Activated CD4-positive, CD25-positive, alpha-beta regulatory T cell treated with anti-CD3 and anti-CD28 coated beads, Interleukin-2, amount 50 U/mL, for 16 hours (primary cell): Measurements from ENCODE around the gene PITX1.

ENCODE experiments used
- DNase-seq: peaks from one replicate; pipeline ENCODE4 v3.0.0-alpha.2; 2020; ENCODE audit warnings: low read depth, low spot score

Gene PITX1

DNA sequence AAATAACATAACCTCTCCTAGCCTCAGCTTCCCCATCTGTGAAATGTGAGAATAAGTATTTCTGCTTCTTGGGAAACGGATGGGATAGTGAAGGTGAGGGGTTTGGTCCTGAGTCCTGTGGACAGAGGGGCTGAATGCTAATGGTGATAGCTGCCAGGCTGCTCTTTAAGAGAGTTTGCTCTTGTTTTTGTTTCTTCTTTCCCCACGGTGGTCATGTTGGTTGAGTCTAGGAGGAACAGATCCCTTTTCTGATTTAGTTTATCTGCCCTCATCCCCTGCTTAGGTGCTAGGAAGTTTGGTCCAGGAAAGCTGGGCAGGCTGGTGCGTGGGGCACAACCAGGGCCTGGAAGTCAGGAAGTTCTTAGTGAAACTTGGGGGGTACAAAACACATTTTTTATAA, 7.7 kb upstream of the PITX1 start:
- no peak for DNase-seq

DNA sequence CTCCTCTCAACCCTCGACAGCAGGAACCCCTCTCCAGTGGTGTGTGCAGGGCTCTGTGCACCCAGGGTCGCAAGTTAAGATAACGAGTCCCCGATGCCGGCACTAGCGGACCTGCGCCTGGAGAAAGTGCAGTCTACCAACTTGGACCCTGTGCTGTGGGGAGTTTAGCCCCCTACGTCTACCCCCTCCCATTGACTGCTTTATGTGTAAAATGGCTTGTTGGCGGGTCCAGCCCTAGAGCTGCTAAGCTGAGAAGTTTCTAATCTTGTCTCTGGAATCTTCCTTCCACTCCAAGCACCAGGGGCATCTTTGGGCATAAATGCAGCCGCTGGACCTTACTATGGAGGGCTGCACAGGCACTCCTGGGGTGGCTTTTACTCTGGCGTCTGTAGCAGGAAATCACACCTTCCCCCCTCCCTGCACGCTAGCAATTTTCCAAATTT, 7.1 kb upstream of the PITX1 start:
- DNase-seq: no peak

DNA sequence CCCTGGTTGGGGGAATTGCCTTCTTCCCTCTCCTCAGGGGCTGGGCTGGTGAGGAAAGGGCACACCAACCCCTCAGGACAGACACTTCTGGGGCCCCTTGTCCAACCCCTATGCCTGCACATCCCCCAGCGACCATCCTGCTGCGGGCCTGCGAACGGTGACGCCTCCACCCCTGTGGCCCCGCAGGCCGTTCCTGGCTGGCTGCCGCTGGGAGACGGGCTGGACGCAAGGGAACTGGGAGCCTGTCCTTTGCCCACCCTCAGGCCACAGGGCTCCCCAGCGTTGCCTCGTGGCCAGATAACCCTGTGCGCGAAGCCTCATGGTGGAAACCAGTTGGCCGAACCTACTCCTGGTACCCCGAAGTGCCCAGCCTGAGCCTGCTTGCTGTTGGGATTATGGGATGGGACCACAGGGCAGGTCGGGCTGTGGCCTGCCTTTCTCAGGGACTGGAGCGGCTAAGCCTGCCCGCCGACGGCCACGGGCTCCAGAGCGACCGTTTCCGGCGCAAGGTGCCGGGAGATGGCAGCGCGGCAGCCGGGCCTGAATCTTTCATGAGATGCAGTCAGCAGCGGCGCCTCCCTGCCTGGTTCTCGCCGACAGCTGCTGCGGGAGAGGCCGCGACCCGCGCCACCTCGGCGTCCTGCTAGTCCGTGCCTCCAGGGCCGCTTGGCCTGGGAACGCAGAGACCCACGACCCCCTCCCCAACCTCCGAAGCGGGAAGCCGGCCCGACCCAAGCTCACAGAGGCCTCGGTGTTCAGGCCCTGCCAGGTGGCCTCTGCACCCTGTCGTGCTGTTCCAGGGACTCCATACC, 6.5 kb upstream of the PITX1 start:
- no peak for DNase-seq

DNA sequence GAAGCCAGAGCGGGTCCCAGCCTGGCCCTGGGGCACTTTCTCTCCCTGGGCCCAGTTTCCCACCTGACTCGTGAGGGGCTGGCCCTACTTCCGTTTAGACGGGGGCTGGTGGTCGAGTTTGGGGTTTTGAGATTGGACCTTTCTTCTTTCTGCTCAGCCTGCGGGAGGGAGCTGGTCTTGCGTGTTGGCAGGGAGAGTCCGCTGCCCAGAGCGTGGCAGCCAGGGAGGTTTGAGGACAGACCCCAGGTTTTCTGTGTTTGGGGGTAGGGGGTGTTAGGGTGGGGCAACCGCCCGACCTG, 6.0 kb upstream of the PITX1 start:
- no peak for DNase-seq

DNA sequence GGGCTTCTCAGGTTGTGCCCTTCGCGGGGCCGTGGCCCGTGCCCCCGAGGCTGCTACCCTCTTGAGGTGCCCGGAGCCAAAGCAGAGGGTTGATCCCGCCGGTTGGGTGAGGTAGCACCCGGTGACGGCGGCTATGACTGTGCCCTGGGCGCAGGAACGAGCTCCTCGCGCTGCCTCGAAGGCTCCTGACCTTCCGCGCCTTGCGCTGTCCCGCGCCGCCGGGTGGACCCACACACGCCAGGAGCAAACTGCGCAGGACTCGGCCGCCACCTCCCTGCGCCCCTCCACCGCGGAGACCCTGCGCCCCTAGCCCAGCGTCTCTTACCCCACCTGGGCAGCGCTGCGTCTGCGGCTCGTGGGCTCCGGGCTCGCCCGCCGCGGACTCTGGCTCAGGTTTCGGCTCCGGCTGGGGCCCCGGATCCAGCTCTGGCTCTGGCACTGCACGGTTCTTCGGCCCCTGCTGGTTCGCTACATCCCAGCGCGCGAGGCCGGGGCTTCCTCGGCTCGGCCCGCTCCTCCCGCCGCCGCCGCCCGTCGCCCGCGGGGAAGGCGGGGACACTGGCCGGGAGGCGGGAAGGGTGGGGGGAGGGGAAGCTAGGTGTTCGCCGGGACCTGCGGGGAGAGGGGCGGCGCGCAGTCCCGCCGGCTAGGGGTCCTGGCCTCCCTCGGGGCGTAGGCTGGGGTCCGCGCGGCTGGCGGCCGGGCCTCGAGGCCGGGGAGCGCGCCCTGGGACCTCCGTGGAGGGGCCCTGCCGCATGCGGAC, 5.4 kb upstream of the PITX1 start:
- DNase-seq: no peak

DNA sequence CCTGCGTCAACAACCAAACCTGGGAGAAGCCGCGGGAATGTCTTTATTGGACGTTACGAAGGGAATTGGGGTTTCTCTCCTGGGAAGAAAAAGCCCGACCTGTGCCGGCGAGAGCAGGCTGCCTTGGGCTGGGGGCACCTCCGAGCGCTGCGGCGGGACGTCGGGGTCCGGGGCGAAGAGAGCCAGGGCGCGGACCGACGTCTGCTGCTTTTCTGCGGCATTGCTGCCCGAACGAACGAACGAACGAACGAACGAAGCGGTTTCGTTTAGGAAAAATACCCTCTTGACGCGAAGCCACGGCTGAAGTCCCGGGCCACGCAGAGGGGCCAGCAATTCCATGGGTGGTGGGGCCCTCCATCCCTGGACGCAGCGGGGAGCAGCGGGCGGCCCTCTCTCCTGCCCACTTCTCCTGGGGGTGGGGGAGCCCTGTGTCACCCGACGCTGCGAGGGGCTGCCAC, 4.8 kb upstream of the PITX1 start:
- DNase-seq: no peak

DNA sequence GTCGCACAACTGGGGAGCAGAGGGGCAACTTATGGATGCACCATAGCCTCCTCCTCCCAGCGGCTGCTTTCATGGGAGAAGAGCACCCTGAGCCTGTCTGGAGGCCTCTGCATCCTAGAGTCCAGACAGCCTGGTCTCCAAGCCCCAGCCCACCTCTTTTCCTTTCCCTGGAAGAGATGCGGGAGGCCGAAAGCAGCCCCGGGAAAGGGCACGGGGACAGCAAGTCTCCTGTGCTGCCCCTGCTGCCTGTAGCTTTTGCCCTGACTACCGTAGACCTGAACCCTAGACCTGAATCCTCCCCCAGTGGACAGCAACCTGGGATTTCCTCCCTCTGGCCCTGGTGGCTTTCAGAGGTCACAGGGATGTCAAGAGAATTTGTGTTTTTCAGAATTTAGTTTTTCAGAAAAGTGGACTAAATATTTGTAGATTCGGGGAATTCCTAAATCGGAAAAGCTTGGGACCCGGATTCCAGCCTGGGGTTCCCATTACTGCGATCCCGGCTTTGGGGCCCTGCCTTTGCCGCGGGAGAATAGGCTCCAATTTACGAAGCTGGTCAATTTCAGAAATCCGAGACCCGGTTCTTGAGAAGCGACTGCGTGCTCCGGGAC, 4.3 kb upstream of the PITX1 start:
- no peak for DNase-seq

DNA sequence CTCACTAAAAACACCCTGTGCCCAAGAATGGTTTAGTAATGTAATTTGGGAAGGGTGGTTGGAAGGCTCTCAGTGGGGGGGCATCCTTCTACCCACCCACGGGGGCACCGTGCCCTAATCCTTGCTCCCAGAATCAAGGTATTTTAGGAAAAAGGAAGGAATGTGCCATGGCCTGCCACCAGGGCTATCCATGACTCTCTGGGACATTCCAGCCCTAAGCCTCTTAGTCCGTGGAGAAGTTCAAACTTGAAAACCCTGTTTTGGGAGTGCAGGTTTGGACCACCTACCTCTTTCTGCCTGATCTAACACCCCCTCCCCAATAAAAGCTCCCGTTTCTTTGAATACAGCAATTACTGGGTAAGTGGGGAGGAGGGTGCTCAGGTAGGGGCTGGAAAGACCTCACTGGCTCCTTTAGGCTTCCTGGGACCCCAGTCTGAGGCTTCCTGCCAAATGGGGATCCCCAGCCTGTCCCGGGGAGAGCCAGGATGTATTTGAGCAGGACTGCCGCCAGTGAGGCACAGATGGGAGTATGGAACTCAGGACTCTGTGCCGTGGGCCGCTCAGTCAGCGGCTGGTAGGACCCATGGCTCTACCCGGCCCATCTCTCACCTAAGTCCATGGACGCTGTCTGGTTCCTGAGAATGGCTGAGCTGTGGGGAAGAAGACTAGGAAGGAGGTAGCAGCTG, 3.6 kb upstream of the PITX1 start:
- no peak for DNase-seq

DNA sequence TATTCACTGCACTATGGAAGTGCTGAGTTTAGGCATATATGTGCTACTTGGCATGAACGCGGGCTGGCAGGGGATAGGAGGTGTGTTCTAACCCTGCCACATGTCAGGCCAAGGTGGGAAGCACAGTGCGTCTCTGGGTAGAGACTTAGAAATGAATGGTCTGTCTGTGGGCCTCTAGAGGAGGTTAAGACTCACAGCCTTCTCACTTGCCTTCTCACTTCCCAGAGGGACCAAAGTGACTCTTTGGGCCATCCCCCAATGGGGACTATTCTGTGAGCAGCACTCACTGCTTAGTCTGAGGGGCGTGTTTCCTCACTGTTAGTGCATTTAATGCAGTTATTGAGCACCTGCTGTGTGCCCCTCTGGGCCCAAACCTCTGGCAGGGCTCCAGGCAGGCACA, 2.4 kb upstream of the PITX1 start:
- DNase-seq: no peak

DNA sequence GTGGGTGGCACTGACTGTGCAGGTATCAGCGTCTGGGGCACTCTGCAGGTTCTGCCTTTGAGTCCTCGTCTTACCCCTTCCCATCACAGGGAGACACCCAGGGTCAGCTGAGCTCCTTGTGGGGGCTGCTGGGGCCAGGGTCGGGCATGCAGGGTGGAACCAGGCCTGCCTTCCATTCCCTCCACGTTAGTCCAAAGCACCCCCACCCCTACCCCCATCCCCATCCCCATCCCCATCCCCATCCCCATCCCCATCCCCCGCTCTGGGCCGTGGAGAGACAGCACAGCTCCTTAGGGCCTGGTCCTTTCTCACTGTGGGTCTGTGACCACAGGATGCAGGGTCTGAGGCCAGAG, 1.6 kb upstream of the PITX1 start:
- DNase-seq: no peak

DNA sequence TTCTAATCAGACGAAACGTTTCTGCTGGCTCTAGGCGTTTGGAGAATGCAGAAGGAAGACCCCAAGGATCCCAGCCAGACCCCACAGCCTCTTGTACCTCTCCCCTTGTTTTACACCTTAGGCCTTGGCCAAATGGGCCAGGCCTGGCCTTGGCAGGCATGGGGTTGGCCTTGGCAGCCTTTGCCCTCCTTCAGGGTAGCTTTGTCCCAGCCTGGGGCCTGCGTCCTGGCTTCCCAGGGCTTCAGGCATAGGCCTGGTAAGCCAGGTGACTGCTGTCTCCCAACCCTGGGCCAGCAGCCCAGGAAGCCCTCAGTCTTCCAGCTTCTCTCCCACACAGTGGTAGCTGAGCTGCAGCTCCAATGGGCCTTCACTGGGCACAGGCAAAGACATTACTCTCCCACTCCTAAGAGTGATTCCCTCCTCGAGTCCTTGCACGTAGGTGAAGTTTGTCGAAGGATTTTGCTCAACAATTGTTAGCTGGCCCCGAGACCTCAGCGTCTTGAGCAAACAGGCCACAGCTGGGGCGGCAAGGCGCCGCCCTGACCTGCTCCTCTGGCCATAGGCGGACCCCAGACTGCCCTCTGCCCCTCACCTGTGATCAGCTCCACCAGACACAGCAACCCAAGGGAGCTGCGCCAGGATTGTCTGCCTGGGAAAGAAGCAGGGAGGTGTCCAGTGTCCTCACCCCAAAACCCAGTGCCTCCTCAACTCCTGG, 1.1 kb upstream of the PITX1 start:
- DNase-seq: no peak

DNA sequence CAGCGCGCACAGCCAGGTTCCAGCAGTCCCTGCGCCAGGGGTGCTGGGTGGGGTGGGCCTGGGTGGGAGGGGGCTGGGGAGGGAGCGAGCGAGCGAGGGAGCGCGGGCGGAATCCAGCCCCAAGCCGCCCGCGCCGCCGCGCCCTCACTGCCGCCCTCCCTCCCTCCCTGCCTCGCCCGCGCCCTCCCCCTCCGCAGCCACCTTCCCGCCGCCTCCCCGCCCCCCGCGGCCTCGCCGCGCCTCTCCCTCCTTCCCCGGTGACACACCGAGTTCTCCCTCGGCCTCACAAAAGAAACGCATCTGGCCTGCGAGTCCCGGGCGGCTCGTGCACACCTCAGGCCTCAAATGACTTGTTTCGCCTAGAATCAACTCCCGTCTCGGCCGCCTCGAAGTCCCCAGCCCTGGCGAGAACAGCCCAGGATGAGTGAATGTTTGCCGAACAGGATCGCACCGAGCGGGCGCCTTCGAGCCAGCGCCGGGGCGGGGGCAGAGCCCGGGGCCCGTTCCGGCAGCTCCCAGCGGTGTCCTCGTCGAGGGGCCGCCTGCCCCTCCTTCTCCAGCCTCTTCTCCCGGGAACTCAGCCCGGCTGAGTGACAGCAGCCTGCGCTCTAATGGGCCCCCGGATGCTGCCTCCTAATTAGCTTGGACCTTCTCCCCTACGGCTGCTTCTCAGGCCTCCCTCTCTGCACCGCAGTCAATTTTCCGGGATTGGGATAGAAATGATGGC, 371 bp upstream of the PITX1 start:
- no peak for DNase-seq

DNA sequence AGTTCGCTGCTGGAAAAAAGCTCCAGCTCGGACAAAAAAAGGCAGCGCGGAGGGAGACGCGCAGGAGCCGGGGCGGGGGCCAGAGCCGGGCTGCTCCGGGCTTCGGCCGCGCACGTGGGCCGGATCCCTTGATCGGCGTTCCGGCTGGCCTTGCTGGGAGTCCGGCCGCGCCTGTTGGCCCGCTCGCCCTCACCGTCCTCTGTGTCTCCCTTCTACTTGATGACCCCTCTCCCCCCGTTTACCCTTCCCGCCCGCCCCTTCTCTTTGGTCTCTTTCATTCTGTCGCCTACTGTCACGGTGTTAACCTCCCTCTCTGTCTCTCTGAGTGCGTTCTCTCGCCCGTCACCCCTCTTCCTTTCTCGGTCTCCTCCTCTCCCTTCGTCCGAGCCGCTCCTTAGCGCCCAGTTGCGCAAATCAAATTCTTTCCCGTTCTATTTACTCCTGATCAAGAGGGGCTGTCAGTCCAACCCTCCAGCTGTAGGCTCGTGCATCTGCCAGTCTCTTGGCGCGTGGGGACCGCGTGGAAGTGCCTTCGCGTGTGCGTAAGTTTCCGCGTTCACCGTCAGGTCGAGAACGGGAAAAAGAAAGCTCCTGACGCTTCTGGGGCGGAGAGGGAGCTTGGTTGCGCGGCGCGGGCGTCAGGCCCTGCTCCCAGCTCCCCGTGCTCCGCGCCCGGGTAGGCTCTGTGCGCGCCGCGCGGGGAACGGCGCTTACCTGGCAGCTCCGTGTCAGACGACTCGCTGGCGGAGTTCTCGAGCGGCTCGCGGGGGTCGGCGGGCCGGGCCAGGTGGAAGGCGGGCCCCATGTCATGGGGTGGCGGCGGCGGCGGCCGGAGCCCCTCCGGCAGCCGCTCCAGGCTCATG, 798 bp downstream of the PITX1 start:
- DNase-seq: no peak

DNA sequence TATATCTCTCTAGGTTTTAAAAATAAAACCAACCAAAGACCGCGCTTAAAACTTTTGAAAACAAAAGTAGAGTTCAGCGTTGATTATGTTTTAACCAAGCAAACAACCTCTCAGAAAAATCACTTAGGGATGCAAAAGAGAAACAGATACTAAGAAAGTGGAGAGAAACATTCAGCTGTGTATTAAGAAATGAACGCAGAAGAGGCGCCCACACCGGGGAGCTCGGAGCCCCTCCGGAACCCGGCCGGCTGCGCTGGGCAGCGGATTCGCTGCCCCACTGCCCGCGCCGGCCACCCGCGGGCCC, 1.4 kb downstream of the PITX1 start:
- no peak for DNase-seq

DNA sequence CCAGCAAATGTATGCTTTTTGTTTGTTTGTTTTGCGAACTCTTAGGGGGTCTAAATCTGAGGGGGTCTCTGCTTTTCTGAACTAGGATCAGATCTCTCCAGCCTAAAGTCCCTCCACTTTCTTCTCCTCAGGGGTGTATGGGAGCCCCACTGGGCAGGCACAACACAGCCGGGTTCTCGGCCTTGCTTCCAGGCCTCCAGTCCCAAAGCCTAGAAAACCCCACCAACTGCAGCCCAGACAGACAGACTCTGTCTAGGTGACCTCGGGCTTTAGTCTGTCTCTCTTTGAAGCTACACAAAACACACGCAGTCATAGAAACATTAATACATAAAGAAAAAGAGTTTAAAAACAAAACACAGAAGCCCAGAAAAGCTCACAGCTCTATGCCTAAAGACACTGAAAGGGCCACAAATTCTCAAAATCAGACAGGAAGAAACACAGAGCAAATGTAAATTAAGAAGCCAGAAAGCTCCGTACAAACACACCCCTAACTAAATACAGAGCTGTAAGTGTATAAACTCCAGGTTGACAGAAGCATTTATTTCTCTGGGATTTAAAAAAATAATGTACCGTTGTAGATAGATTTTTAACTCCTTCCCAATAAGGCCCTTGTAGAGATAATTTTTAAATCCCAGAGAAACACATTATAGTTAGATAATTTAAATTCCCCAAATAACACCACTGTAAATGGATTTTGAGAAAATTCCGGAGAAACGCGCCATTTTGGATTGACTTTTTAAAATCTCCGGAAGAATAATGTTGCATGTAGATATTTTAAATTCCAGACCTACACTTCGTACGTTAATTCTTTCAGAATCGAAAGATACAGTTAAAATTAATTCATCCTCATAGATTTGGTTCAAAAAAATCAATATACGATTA, 2.0 kb downstream of the PITX1 start:
- no peak for DNase-seq

DNA sequence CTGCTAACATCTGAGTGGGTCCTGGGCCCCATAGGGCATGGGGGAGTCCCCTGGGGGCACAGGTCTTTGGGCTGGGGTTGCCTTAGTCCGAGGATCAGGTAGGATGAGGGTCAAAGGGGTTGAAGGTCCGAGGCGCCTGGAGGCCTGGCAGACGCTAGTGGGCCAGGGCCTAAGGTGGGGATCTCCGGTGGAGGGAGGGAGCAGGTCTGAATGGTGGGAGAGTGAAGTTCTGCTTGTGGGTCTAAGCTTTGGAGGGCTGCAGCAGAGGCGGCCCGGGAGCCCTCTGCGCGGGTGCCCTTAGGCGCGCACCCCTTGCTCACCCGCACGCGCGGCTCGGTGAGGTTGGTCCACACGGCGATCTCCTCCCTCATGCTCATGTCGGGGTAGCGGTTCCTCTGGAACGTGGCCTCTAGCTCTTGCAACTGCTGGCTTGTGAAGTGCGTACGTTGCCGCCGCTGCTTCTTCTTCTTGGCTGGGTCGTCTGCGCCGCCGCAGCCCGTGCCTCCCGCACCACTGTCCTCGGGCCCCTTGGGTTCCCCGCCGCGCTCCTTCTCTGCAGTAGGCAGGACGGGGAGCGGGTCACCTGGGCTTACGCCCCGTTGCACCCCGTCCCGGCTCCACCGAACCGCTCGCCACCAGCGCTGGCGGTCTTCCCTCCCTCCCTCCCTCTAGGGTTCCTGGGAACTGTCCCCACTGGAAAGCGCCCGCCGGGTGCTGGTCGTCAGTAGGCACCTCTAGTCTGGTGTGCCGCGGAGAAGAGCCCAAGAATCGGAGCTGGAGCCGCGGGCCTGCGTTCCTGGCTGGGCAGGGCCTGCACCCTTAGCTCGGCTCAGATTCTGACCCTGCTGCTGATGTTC, 2.8 kb downstream of the PITX1 start:
- DNase-seq: no peak

DNA sequence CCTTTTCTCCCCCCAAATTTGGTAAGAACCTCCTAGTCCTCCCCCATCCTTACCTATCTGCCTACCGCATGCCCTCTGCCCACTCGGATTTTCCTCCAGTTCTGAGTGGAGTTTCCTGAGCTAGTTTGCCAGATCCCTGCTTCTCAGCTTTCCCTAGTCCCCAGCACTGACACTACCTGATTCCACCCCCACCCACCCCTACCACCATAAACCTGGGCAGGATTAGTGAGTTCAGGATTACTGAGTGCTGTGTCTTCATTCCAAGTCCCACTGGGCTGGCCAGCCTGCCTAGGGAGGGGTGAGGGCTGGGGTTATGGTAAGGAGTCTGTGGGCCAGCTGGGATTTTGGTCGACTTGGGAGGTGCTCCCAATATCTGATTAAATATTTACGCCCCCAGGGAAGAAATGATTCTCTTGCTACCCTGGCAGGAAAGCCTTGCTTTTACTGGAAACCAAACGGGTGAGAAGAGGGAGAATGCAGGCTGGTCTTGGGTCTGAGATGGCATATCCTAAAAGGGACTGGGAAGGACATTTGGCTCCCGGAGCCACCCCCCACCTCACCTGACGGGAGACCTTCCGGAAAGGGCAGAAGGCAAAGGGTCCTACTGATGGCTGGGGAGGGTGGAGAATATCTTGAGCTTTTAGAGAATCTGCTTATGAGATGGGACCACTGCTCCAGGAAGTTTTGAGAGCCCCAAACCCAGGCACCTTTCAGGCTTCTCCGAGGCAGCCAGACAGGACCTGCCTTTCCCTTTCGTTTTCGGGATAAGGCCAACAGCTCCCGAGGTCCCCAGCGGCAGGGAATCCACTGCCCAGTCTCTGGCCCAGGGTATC, 3.7 kb downstream of the PITX1 start:
- DNase-seq: no peak
